ENCODE results near the gene ENGASE.

The ENGASE gene

GRCh38 chr17:79078476-79079190 lies 4.0 kb downstream of the ENGASE start:
- no peak overlapping the region for H3K14ac ChIP-seq (ENCODE audit: low read length)
- H3K4ac ChIP-seq (ENCODE audit: low read length), result no peak overlapping the region
- H3K9me3 ChIP-seq (replicated peaks in 1 of 2; ENCODE audit: control insufficient read depth in 2 of 2, insufficient read depth in 1 of 2, low read depth in 1 of 2, low read length in 2 of 2), result peaks cover 0 to 8% of the 10 kb centered on the region in 2 donors
- no peak overlapping the region for H2BK12ac ChIP-seq (ENCODE audit: low read length)
- DNase-seq (ENCODE audit: low spot score), result no peak
- no peak overlapping the region for H3K18ac ChIP-seq (ENCODE audit: low read length)
- H3K79me1 ChIP-seq (ENCODE audit: low read depth, low read length), result peaks cover 7% of the 10 kb centered on the region
- H4K8ac ChIP-seq (ENCODE audit: low read depth, low read length), result no peak overlapping the region
- H3K27ac ChIP-seq (replicated peaks; ENCODE audit: low read length), result no peak overlapping the region
- no peak overlapping the region for H2BK15ac ChIP-seq (ENCODE audit: low read length)
- H3K23ac ChIP-seq (ENCODE audit: low read depth, low read length, poor library complexity), result no peak overlapping the region
- H3K27me3 ChIP-seq (ENCODE audit: control insufficient read depth in 3 of 3, insufficient read depth in 3 of 3, low read depth in 1 of 3, low read length in 3 of 3), result peaks cover 0 to 2% (median 0%) of the 10 kb centered on the region in 3 experiments
- no peak overlapping the region for H2BK5ac ChIP-seq (ENCODE audit: low read length)
- H2AFZ ChIP-seq (ENCODE audit: low read length), result no peak overlapping the region
- no CpG with 5 or more reads among the region's 21 CpGs for WGBS, 2 donors (ENCODE audit: extremely low coverage in 2 of 2, insufficient read length in 2 of 2, insufficient replicate concordance in 1 of 2)
- H3K36me3 ChIP-seq (replicated peaks in 1 of 2; ENCODE audit: control insufficient read depth in 2 of 2, insufficient read depth in 2 of 2, low read length in 2 of 2), result peaks cover 37 to 42% of the 10 kb centered on the region in 2 donors
- H3K4me1 ChIP-seq (ENCODE audit: control insufficient read depth in 2 of 2, insufficient read depth in 1 of 2, low read depth in 1 of 2, low read length in 2 of 2), result peaks cover 6% of the 10 kb centered on the region in 2 donors
- H2AK5ac ChIP-seq (ENCODE audit: low read depth, low read length), result no peak overlapping the region
- H4K91ac ChIP-seq (ENCODE audit: low read depth, low read length, poor library complexity), result no peak overlapping the region
- no peak overlapping the region for H3K4me3 ChIP-seq (ENCODE audit: low read length in 2 of 2)
- H2BK120ac ChIP-seq (ENCODE audit: low read depth, low read length), result no peak overlapping the region
- no peak overlapping the region for H3K9ac ChIP-seq (ENCODE audit: low read depth, low read length, poor library complexity)
- no peak overlapping the region for H3K4me2 ChIP-seq (ENCODE audit: insufficient read depth, low read length, poor library complexity, severe bottlenecking)

- Histone ChIP-seq H3K36me3 (replicated peaks in 1 of 2; ENCODE audit: control insufficient read depth in 2 of 2, insufficient read depth in 2 of 2, low read length in 2 of 2) (peaks cover 44 to 48% of the 10 kb centered on the region in 2 donors), H4K8ac (ENCODE audit: low read depth, low read length) (no peak overlapping the region)
- no CpG with 5 or more reads among the region's 22 CpGs for WGBS, 2 donors (ENCODE audit: extremely low coverage in 2 of 2, insufficient read length in 2 of 2, insufficient replicate concordance in 1 of 2)
These were observed 5.0 kb downstream of the ENGASE start for GRCh38 chr17:79079421-79080200.

GRCh38 chr17:79080349-79080748 lies 5.7 kb downstream of the ENGASE start:
- H2AK5ac ChIP-seq (ENCODE audit: low read depth, low read length), result no peak overlapping the region
- peaks cover 0 to 8% of the 10 kb centered on the region in 2 donors for H3K9me3 ChIP-seq (replicated peaks in 1 of 2; ENCODE audit: control insufficient read depth in 2 of 2, insufficient read depth in 1 of 2, low read depth in 1 of 2, low read length in 2 of 2)
- H3K23ac ChIP-seq (ENCODE audit: low read depth, low read length, poor library complexity), result peak overlapping the region; percentile 37
- no peak overlapping the region for H4K91ac ChIP-seq (ENCODE audit: low read depth, low read length, poor library complexity)
- no peak overlapping the region for H2BK5ac ChIP-seq (ENCODE audit: low read length)
- no peak overlapping the region for H3K14ac ChIP-seq (ENCODE audit: low read length)
- H2BK12ac ChIP-seq (ENCODE audit: low read length), result no peak overlapping the region
- H3K9ac ChIP-seq (ENCODE audit: low read depth, low read length, poor library complexity), result no peak overlapping the region
- H3K4me3 ChIP-seq (ENCODE audit: low read length in 2 of 2), result no peak overlapping the region
- peaks cover 8% of the 10 kb centered on the region for H3K79me1 ChIP-seq (ENCODE audit: low read depth, low read length)
- no peak overlapping the region for H3K4ac ChIP-seq (ENCODE audit: low read length)
- no peak overlapping the region for H3K27ac ChIP-seq (replicated peaks; ENCODE audit: low read length)
- no peak overlapping the region for H3K4me2 ChIP-seq (ENCODE audit: insufficient read depth, low read length, poor library complexity, severe bottlenecking)
- H2BK15ac ChIP-seq (ENCODE audit: low read length), result no peak overlapping the region
- no peak overlapping the region for H2AFZ ChIP-seq (ENCODE audit: low read length)
- H3K4me1 ChIP-seq (ENCODE audit: control insufficient read depth in 2 of 2, insufficient read depth in 1 of 2, low read depth in 1 of 2, low read length in 2 of 2), result peaks cover 6% of the 10 kb centered on the region in 2 donors
- WGBS, 2 donors (ENCODE audit: extremely low coverage in 2 of 2, insufficient read length in 2 of 2, insufficient replicate concordance in 1 of 2), result no CpG with 5 or more reads among the region's 18 CpGs
- H3K18ac ChIP-seq (ENCODE audit: low read length), result no peak overlapping the region
- H4K8ac ChIP-seq (ENCODE audit: low read depth, low read length), result no peak overlapping the region
- no peak overlapping the region for H2BK120ac ChIP-seq (ENCODE audit: low read depth, low read length)
- DNase-seq (ENCODE audit: low spot score), result no peak
- peaks cover 48 to 50% of the 10 kb centered on the region in 2 donors for H3K36me3 ChIP-seq (replicated peaks in 1 of 2; ENCODE audit: control insufficient read depth in 2 of 2, insufficient read depth in 2 of 2, low read length in 2 of 2)
- H3K27me3 ChIP-seq (ENCODE audit: control insufficient read depth in 3 of 3, insufficient read depth in 3 of 3, low read depth in 1 of 3, low read length in 3 of 3), result no peaks in the 10 kb centered on the region

More at GRCh38 chr17:79079421-79080200, 5.0 kb downstream of the ENGASE start:
- Histone ChIP-seq H3K23ac (ENCODE audit: low read depth, low read length, poor library complexity) (no peak overlapping the region), H3K27ac (replicated peaks; ENCODE audit: low read length) (no peak overlapping the region), H3K9ac (ENCODE audit: low read depth, low read length, poor library complexity) (no peak overlapping the region), H2BK5ac (ENCODE audit: low read length) (no peak overlapping the region), H3K4me2 (ENCODE audit: insufficient read depth, low read length, poor library complexity, severe bottlenecking) (no peak overlapping the region), H3K18ac (ENCODE audit: low read length) (no peak overlapping the region), H3K4me3 (ENCODE audit: low read length in 2 of 2) (peak overlapping the region in 1 of 2 donors; percentile 15), H2AFZ (ENCODE audit: low read length) (no peak overlapping the region), H3K4me1 (ENCODE audit: control insufficient read depth in 2 of 2, insufficient read depth in 1 of 2, low read depth in 1 of 2, low read length in 2 of 2) (peaks cover 6% of the 10 kb centered on the region in 2 donors), H3K79me1 (ENCODE audit: low read depth, low read length) (peaks cover 8% of the 10 kb centered on the region), H2AK5ac (ENCODE audit: low read depth, low read length) (no peak overlapping the region), H2BK12ac (ENCODE audit: low read length) (no peak overlapping the region), H3K9me3 (replicated peaks in 1 of 2; ENCODE audit: control insufficient read depth in 2 of 2, insufficient read depth in 1 of 2, low read depth in 1 of 2, low read length in 2 of 2) (peaks cover 0 to 8% of the 10 kb centered on the region in 2 donors), H4K91ac (ENCODE audit: low read depth, low read length, poor library complexity) (no peak overlapping the region), H2BK120ac (ENCODE audit: low read depth, low read length) (no peak overlapping the region), H3K27me3 (ENCODE audit: control insufficient read depth in 3 of 3, insufficient read depth in 3 of 3, low read depth in 1 of 3, low read length in 3 of 3) (no peaks in the 10 kb centered on the region), H3K4ac (ENCODE audit: low read length) (no peak overlapping the region), H3K14ac (ENCODE audit: low read length) (no peak overlapping the region), H2BK15ac (ENCODE audit: low read length) (no peak overlapping the region)
- no peak for DNase-seq (ENCODE audit: low spot score)

- H3K14ac ChIP-seq (ENCODE audit: low read length), result no peak overlapping the region
- no peak overlapping the region for H2BK15ac ChIP-seq (ENCODE audit: low read length)
- no peak overlapping the region for H2BK5ac ChIP-seq (ENCODE audit: low read length)
- WGBS, 2 donors (ENCODE audit: extremely low coverage in 2 of 2, insufficient read length in 2 of 2, insufficient replicate concordance in 1 of 2), result no CpG with 5 or more reads among the region's 17 CpGs
- no peak overlapping the region for H3K4ac ChIP-seq (ENCODE audit: low read length)
- H3K36me3 ChIP-seq (replicated peaks in 1 of 2; ENCODE audit: control insufficient read depth in 2 of 2, insufficient read depth in 2 of 2, low read length in 2 of 2), result peaks cover 48 to 52% of the 10 kb centered on the region in 2 donors
- H2AK5ac ChIP-seq (ENCODE audit: low read depth, low read length), result no peak overlapping the region
- H3K4me3 ChIP-seq (ENCODE audit: low read length in 2 of 2), result no peak overlapping the region
- H3K27ac ChIP-seq (replicated peaks; ENCODE audit: low read length), result no peak overlapping the region
- H3K79me1 ChIP-seq (ENCODE audit: low read depth, low read length), result peaks cover 8% of the 10 kb centered on the region
- no peak overlapping the region for H2BK12ac ChIP-seq (ENCODE audit: low read length)
- no peak overlapping the region for H2AFZ ChIP-seq (ENCODE audit: low read length)
- no peak overlapping the region for H4K8ac ChIP-seq (ENCODE audit: low read depth, low read length)
- H3K23ac ChIP-seq (ENCODE audit: low read depth, low read length, poor library complexity), result peak overlapping the region; percentile 85
- no peak overlapping the region for H4K91ac ChIP-seq (ENCODE audit: low read depth, low read length, poor library complexity)
- peaks cover under 1 to 2% of the 10 kb centered on the region in 2 donors for H3K4me1 ChIP-seq (ENCODE audit: control insufficient read depth in 2 of 2, insufficient read depth in 1 of 2, low read depth in 1 of 2, low read length in 2 of 2)
- no peak overlapping the region for H2BK120ac ChIP-seq (ENCODE audit: low read depth, low read length)
- H3K9ac ChIP-seq (ENCODE audit: low read depth, low read length, poor library complexity), result no peak overlapping the region
- H3K18ac ChIP-seq (ENCODE audit: low read length), result no peak overlapping the region
- H3K9me3 ChIP-seq (replicated peaks in 1 of 2; ENCODE audit: control insufficient read depth in 2 of 2, insufficient read depth in 1 of 2, low read depth in 1 of 2, low read length in 2 of 2), result peaks cover 0 to 8% of the 10 kb centered on the region in 2 donors
- H3K27me3 ChIP-seq (ENCODE audit: control insufficient read depth in 3 of 3, insufficient read depth in 3 of 3, low read depth in 1 of 3, low read length in 3 of 3), result no peaks in the 10 kb centered on the region
- H3K4me2 ChIP-seq (ENCODE audit: insufficient read depth, low read length, poor library complexity, severe bottlenecking), result no peak overlapping the region
- no peak for DNase-seq (ENCODE audit: low spot score)
These were observed 6.2 kb downstream of the ENGASE start for GRCh38 chr17:79080761-79081290.

Measured in neuronal stem cell (in vitro differentiated cells).